IMR-90 (cell line): ENCODE results near the gene ABCF1.

ENCODE experiments used
- CTCF ChIP-seq: conservative IDR thresholded peaks from 2 replicates; pipeline ENCODE4 v1.5.1; 2012; ENCODE audit warnings: mild to moderate bottlenecking, low read depth, low read length, improper control_type of control experiment
- ELK1 ChIP-seq: fragments of 150-350 bp; IDR thresholded peaks from 2 replicates; pipeline ENCODE4 v1.6.1; 2016; ENCODE audit warnings: low read depth, mild to moderate bottlenecking, low read length, moderate library complexity, borderline replicate concordance
- POLR2A ChIP-seq: IDR thresholded peaks from 2 replicates; pipeline ENCODE4 v1.6.1; 2012; ENCODE audit warnings: mild to moderate bottlenecking, low read depth, low read length
- SMC3 ChIP-seq: fragments of 150-350 bp; IDR thresholded peaks from 2 replicates; pipeline ENCODE4 v1.6.1; 2016; ENCODE audit warnings: low read depth, mild to moderate bottlenecking, antibody characterized with exemption, low read length, moderate library complexity

GRCh38 chr6:30565772-30566171 lies 5.5 kb upstream of the ABCF1 start:
- TF ChIP-seq CTCF (no peak), POLR2A (no peak), ELK1 (no peak), SMC3 (no peak)
